ENCODE results near the gene KREMEN1.

GRCh38 chr22:29103121-29103520, 30.3 kb downstream of the KREMEN1 start:
- TF ChIP-seq POLR2A (IDR thresholded peaks at IDR 0.05; ENCODE audit: low read length): no peak
- no peak for TF ChIP-seq GATA1 (IDR thresholded peaks at IDR 0.05; ENCODE audit: low read depth, low read length)

All from erythroblast (primary cell).